GM23338 (cell line): ENCODE data around the gene WARS2. TPM values are rescaled to one million over a fixed set of nuclear protein-coding genes. Genes with fewer than 3 reads are reported as not detected.

Experiments used
- ATAC-seq: fragments of 200-7000 bp; cut with Tn5 transposase; 3 replicates; pipeline ENCODE4 v1.9.1; 2020
- DNase-seq: peaks from one replicate; pipeline ENCODE4 v3.0.0-alpha.2; 2015; ENCODE audit warnings: low spot score
- H2AFZ ChIP-seq: fragments of 200-600 bp; sonication (generic); 2 replicates; pipeline ENCODE4 v1.8.0; 2016; ENCODE audit warnings: antibody characterized with exemption, mild to moderate bottlenecking, moderate library complexity
- H3F3A ChIP-seq: fragments of 200-600 bp; sonication (generic); replicated peaks from 2 replicates; pipeline ENCODE4 v1.8.0; 2017; ENCODE audit warnings: antibody characterized with exemption, mixed run types, low read depth
- H3K27ac ChIP-seq: fragments of 200-600 bp; sonication (generic); 2 replicates; pipeline ENCODE4 v1.6.1; 2016; ENCODE audit warnings: low read depth
- H3K27me3 ChIP-seq: fragments of 200-600 bp; sonication (generic); 2 replicates; pipeline ENCODE4 v1.8.0; 2016; ENCODE audit warnings: mild to moderate bottlenecking, mixed run types, moderate library complexity; ENCODE audit not compliant: insufficient read depth
- H3K36me3 ChIP-seq: fragments of 200-600 bp; sonication (generic); 2 replicates; pipeline ENCODE4 v1.8.0; 2016; ENCODE audit warnings: mild to moderate bottlenecking; ENCODE audit not compliant: insufficient read depth
- H3K4me1 ChIP-seq: fragments of 200-600 bp; sonication (generic); 2 replicates; pipeline ENCODE4 v1.8.0; 2016; ENCODE audit warnings: mild to moderate bottlenecking, moderate library complexity; ENCODE audit not compliant: insufficient read depth
- H3K4me2 ChIP-seq: fragments of 200-600 bp; sonication (generic); 2 replicates; pipeline ENCODE4 v1.7.1; 2017; ENCODE audit warnings: mixed run types
- H3K4me3 ChIP-seq: fragments of 200-600 bp; sonication (generic); 2 replicates; pipeline ENCODE4 v1.6.1; 2016; ENCODE audit warnings: mixed run types
- H3K79me2 ChIP-seq: fragments of 200-600 bp; sonication (generic); replicated peaks from 2 replicates; pipeline ENCODE4 v1.8.0; 2017; ENCODE audit warnings: mild to moderate bottlenecking; ENCODE audit not compliant: insufficient read depth
- H3K9me2 ChIP-seq: fragments of 200-600 bp; sonication (generic); 2 replicates; pipeline ENCODE4 v1.8.0; 2017; ENCODE audit not compliant: insufficient read depth
- H4K20me1 ChIP-seq: fragments of 200-600 bp; sonication (generic); replicated peaks from 2 replicates; pipeline ENCODE4 v1.8.0; 2017; ENCODE audit warnings: mild to moderate bottlenecking; ENCODE audit not compliant: insufficient read depth
- H3K27ac Mint-ChIP-seq: 2 replicates; pipeline ENCODE4 v1.8.0; 2020; ENCODE audit warnings: inconsistent platforms, mild to moderate bottlenecking, moderate library complexity, mixed read lengths
- H3K27me3 Mint-ChIP-seq: 3 replicates; pipeline ENCODE4 v1.8.0; 2022; ENCODE audit warnings: low read depth, mild to moderate bottlenecking, moderate library complexity, mixed read lengths, inconsistent platforms; ENCODE audit not compliant: insufficient read depth, poor library complexity
- H3K36me3 Mint-ChIP-seq: 3 replicates; pipeline ENCODE4 v1.8.0; 2021; ENCODE audit warnings: low read depth, mild to moderate bottlenecking, inconsistent platforms, moderate library complexity, mixed read lengths
- H3K4me1 Mint-ChIP-seq: 3 replicates; pipeline ENCODE4 v1.8.0; 2020; ENCODE audit warnings: mild to moderate bottlenecking, inconsistent platforms, mixed read lengths
- H3K4me3 Mint-ChIP-seq: 3 replicates; pipeline ENCODE4 v1.8.0; 2021; ENCODE audit warnings: moderate library complexity, mild to moderate bottlenecking, inconsistent platforms, mixed read lengths
- H3K9me3 Mint-ChIP-seq: 3 replicates; pipeline ENCODE4 v1.8.0; 2020; ENCODE audit warnings: moderate library complexity, mild to moderate bottlenecking, inconsistent platforms, mixed read lengths
- CREB1 ChIP-seq: fragments of 250-450 bp; sonication (Bioruptor Pico); IDR thresholded peaks from 2 replicates; pipeline ENCODE4 v1.5.0; 2020; ENCODE audit warnings: low read depth, mild to moderate bottlenecking, moderate library complexity
- EZH2 ChIP-seq: fragments of 200-600 bp; sonication (generic); IDR thresholded peaks from one replicate; pipeline ENCODE4 v1.8.0; 2017; ENCODE audit warnings: antibody characterized with exemption, mild to moderate bottlenecking, low read depth; ENCODE audit not compliant: unreplicated experiment
- EZH2phosphoT487 ChIP-seq: fragments of 200-600 bp; sonication (generic); IDR thresholded peaks from one replicate; pipeline ENCODE4 v1.8.1; 2018; ENCODE audit warnings: antibody characterized with exemption; ENCODE audit not compliant: unreplicated experiment
- JUNB ChIP-seq: IDR thresholded peaks from one replicate; pipeline ENCODE4 v1.6.1; 2016; ENCODE audit warnings: antibody characterized with exemption; ENCODE audit not compliant: unreplicated experiment
- NANOG ChIP-seq: IDR thresholded peaks from 2 replicates; pipeline ENCODE4 v1.6.1; 2016; ENCODE audit warnings: antibody characterized with exemption, borderline replicate concordance
- POLR2AphosphoS5 ChIP-seq: IDR thresholded peaks from 2 replicates; pipeline ENCODE4 v1.6.1; 2016; ENCODE audit warnings: antibody characterized with exemption, low read depth
- REST ChIP-seq: IDR thresholded peaks from one replicate; pipeline ENCODE4 v1.6.1; 2018; ENCODE audit warnings: antibody characterized with exemption; ENCODE audit not compliant: unreplicated experiment
- STAT1 ChIP-seq: IDR thresholded peaks from one replicate; pipeline ENCODE4 v1.6.1; 2016; ENCODE audit warnings: antibody characterized with exemption; ENCODE audit not compliant: unreplicated experiment
- ZNF114 ChIP-seq: fragments of 250-450 bp; sonication (Bioruptor Pico); IDR thresholded peaks from 2 replicates; pipeline ENCODE4 v1.5.0; 2020; ENCODE audit warnings: mild to moderate bottlenecking, moderate library complexity
- ZNF331 ChIP-seq: fragments of 250-450 bp; sonication (Bioruptor Pico); IDR thresholded peaks from 2 replicates; pipeline ENCODE4 v1.5.0; 2020; ENCODE audit warnings: low read depth, mild to moderate bottlenecking, moderate library complexity
- polyA plus RNA-seq: library from polyadenylated mRNA; unstranded; fragments of >200 nt; fragmentation: Nextera tagmentation; extraction: Ambion mirVana; gene quantifications from 2 replicates; pipeline ENCODE4 v1.2.1, GENCODE V29; 2016
- total RNA-seq: library from RNA; depleted of rRNA; stranded (reverse); fragments of >200 nt; shearing (Covaris generic); gene quantifications from 2 replicates; pipeline ENCODE4 v1.2.3, GENCODE V29; 2014
- TF ChIP-seq, protein P1 (sequence below), 2 experiments: fragments of 200-600 bp in 1 of 2; sonication (generic) in 1 of 2; conservative IDR thresholded peaks; 2 replicates each; pipeline versions ENCODE4 v1.5.1 to v1.6.1; 2016 to 2017; ENCODE audit warnings: antibody characterized with exemption in 2 of 2, low read depth in 2 of 2, mild to moderate bottlenecking in 2 of 2, moderate library complexity in 1 of 2
- TF ChIP-seq, protein P2 (sequence below): IDR thresholded peaks from 2 replicates; pipeline ENCODE4 v1.6.1; 2016; ENCODE audit warnings: antibody characterized with exemption
- TF ChIP-seq, protein P3 (sequence below): fragments of 250-450 bp; sonication (Bioruptor Pico); IDR thresholded peaks from 2 replicates; pipeline ENCODE4 v1.5.0; 2020; ENCODE audit warnings: mild to moderate bottlenecking, moderate library complexity

The WARS2 gene
- total and polyA plus RNA-seq, 2 experiments from 2014 or later, result 6.4 to 12.6 TPM

- no peak overlapping the region for H3K4me2 ChIP-seq
- H3K4me3 ChIP-seq, result no peak overlapping the region
- H3K4me1 ChIP-seq, result 0 out of 2 replicates have a peak, but pooled peaks cover 10% of the 10 kb centered on the region
- Mint-ChIP-seq H3K9me3 (peaks cover 4% of the 10 kb centered on the region; the same call in 1 of the 3 replicates), H3K36me3 (no peaks in the 10 kb centered on the region; the same call in 2 of the 3 replicates), H3K4me1 (peaks cover 13% of the 10 kb centered on the region), H3K4me3 (no peak overlapping the region), H3K27me3 (peaks cover 42% of the 10 kb centered on the region), H3K27ac (no peak overlapping the region)
- no peaks in the 10 kb centered on the region for H3K79me2 ChIP-seq
- H3K36me3 ChIP-seq, result no peaks in the 10 kb centered on the region
- no peaks in the 10 kb centered on the region for H4K20me1 ChIP-seq
- no peak overlapping the region for H2AFZ ChIP-seq
- peaks cover 45% of the 10 kb centered on the region for H3K27me3 ChIP-seq
- no peak for DNase-seq
- ATAC-seq, result no peak
- no peaks in the 10 kb centered on the region for H3F3A ChIP-seq
- peaks cover 16% of the 10 kb centered on the region for H3K9me2 ChIP-seq
- no peak overlapping the region for H3K27ac ChIP-seq
- TF ChIP-seq NANOG, result no peak
- TF ChIP-seq EZH2, result no peak
- no peak for TF ChIP-seq POLR2AphosphoS5
- no peak for TF ChIP-seq ZNF331 (CRISPR knock-in tag)
- no peak for TF ChIP-seq STAT1
- TF ChIP-seq REST, result no peak
- TF ChIP-seq, protein P1, sequence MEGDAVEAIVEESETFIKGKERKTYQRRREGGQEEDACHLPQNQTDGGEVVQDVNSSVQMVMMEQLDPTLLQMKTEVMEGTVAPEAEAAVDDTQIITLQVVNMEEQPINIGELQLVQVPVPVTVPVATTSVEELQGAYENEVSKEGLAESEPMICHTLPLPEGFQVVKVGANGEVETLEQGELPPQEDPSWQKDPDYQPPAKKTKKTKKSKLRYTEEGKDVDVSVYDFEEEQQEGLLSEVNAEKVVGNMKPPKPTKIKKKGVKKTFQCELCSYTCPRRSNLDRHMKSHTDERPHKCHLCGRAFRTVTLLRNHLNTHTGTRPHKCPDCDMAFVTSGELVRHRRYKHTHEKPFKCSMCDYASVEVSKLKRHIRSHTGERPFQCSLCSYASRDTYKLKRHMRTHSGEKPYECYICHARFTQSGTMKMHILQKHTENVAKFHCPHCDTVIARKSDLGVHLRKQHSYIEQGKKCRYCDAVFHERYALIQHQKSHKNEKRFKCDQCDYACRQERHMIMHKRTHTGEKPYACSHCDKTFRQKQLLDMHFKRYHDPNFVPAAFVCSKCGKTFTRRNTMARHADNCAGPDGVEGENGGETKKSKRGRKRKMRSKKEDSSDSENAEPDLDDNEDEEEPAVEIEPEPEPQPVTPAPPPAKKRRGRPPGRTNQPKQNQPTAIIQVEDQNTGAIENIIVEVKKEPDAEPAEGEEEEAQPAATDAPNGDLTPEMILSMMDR (conservative IDR thresholded peaks at IDR 0.05; ENCODE audit: low read depth in 2 of 2), result no peak
- TF ChIP-seq EZH2phosphoT487, result no peak
- no peak for TF ChIP-seq CREB1 (CRISPR knock-in tag)
- TF ChIP-seq, protein P2, sequence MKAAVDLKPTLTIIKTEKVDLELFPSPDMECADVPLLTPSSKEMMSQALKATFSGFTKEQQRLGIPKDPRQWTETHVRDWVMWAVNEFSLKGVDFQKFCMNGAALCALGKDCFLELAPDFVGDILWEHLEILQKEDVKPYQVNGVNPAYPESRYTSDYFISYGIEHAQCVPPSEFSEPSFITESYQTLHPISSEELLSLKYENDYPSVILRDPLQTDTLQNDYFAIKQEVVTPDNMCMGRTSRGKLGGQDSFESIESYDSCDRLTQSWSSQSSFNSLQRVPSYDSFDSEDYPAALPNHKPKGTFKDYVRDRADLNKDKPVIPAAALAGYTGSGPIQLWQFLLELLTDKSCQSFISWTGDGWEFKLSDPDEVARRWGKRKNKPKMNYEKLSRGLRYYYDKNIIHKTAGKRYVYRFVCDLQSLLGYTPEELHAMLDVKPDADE, result no peak
- TF ChIP-seq, protein P3, sequence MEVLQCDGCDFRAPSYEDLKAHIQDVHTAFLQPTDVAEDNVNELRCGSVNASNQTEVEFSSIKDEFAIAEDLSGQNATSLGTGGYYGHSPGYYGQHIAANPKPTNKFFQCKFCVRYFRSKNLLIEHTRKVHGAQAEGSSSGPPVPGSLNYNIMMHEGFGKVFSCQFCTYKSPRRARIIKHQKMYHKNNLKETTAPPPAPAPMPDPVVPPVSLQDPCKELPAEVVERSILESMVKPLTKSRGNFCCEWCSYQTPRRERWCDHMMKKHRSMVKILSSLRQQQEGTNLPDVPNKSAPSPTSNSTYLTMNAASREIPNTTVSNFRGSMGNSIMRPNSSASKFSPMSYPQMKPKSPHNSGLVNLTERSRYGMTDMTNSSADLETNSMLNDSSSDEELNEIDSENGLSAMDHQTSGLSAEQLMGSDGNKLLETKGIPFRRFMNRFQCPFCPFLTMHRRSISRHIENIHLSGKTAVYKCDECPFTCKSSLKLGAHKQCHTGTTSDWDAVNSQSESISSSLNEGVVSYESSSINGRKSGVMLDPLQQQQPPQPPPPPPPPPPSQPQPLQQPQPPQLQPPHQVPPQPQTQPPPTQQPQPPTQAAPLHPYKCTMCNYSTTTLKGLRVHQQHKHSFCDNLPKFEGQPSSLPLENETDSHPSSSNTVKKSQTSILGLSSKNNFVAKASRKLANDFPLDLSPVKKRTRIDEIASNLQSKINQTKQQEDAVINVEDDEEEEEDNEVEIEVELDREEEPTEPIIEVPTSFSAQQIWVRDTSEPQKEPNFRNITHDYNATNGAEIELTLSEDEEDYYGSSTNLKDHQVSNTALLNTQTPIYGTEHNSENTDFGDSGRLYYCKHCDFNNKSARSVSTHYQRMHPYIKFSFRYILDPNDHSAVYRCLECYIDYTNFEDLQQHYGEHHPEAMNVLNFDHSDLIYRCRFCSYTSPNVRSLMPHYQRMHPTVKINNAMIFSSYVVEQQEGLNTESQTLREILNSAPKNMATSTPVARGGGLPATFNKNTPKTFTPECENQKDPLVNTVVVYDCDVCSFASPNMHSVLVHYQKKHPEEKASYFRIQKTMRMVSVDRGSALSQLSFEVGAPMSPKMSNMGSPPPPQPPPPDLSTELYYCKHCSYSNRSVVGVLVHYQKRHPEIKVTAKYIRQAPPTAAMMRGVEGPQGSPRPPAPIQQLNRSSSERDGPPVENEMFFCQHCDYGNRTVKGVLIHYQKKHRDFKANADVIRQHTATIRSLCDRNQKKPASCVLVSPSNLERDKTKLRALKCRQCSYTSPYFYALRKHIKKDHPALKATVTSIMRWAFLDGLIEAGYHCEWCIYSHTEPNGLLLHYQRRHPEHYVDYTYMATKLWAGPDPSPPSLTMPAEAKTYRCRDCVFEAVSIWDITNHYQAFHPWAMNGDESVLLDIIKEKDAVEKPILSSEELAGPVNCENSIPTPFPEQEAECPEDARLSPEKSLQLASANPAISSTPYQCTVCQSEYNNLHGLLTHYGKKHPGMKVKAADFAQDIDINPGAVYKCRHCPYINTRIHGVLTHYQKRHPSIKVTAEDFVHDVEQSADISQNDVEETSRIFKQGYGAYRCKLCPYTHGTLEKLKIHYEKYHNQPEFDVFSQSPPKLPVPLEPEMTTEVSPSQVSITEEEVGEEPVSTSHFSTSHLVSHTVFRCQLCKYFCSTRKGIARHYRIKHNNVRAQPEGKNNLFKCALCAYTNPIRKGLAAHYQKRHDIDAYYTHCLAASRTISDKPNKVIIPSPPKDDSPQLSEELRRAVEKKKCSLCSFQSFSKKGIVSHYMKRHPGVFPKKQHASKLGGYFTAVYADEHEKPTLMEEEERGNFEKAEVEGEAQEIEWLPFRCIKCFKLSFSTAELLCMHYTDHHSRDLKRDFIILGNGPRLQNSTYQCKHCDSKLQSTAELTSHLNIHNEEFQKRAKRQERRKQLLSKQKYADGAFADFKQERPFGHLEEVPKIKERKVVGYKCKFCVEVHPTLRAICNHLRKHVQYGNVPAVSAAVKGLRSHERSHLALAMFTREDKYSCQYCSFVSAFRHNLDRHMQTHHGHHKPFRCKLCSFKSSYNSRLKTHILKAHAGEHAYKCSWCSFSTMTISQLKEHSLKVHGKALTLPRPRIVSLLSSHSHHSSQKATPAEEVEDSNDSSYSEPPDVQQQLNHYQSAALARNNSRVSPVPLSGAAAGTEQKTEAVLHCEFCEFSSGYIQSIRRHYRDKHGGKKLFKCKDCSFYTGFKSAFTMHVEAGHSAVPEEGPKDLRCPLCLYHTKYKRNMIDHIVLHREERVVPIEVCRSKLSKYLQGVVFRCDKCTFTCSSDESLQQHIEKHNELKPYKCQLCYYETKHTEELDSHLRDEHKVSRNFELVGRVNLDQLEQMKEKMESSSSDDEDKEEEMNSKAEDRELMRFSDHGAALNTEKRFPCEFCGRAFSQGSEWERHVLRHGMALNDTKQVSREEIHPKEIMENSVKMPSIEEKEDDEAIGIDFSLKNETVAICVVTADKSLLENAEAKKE (CRISPR knock-in tag), result no peak
- TF ChIP-seq ZNF114 (CRISPR knock-in tag), result no peak
- no peak for TF ChIP-seq JUNB
Measured at GRCh38 chr1:119011706-119012105, 128.7 kb downstream of the WARS2 start.
